Hypothalamus (tissue), 51 donors: ENCODE data around the gene TUBB6.

Source experiments
- DNase-seq, 51 donors: peaks; one replicate each; lab custom pipeline; 2025; lab: John Stamatoyannopoulos, UW

The TUBB6 gene

GRCh38 chr18:12313530-12314245 lies 5.6 kb downstream of the TUBB6 start:
- DNase-seq = no peak

GRCh38 chr18:12314591-12315305 lies 6.7 kb downstream of the TUBB6 start:
- no peak for DNase-seq

GRCh38 chr18:12315490-12315889 lies 7.4 kb downstream of the TUBB6 start:
- no peak for DNase-seq

GRCh38 chr18:12315911-12316310 lies 7.9 kb downstream of the TUBB6 start:
- no peak for DNase-seq

- no peak for DNase-seq
These were observed 9.8 kb downstream of the TUBB6 start for GRCh38 chr18:12317664-12318333.

- no peak for DNase-seq
These were observed 10.3 kb downstream of the TUBB6 start for GRCh38 chr18:12318334-12318697.

- DNase-seq = no peak
These were observed 10.8 kb downstream of the TUBB6 start for GRCh38 chr18:12318857-12319256.

- DNase-seq = no peak
These were observed 13.3 kb downstream of the TUBB6 start for GRCh38 chr18:12321333-12321732.

- no peak for DNase-seq
These were observed 17.1 kb downstream of the TUBB6 start for GRCh38 chr18:12324991-12325725.

- DNase-seq = no peak
These were observed 17.7 kb downstream of the TUBB6 start for GRCh38 chr18:12325726-12326245.

- DNase-seq = no peak
These were observed 18.8 kb downstream of the TUBB6 start for GRCh38 chr18:12326711-12327460.

- DNase-seq = peak in 25 of 51 donors; percentile 3 to 61 (median 31)
These were observed 19.6 kb downstream of the TUBB6 start for GRCh38 chr18:12327510-12328178.

GRCh38 chr18:12328179-12328823 lies 20.3 kb downstream of the TUBB6 start:
- DNase-seq = no peak

- no peak for DNase-seq
These were observed 21.2 kb downstream of the TUBB6 start for GRCh38 chr18:12329125-12329698.

GRCh38 chr18:12330766-12331165 lies 22.7 kb downstream of the TUBB6 start:
- DNase-seq = no peak

GRCh38 chr18:12333506-12334290 lies 25.7 kb downstream of the TUBB6 start:
- no peak for DNase-seq

GRCh38 chr18:12334366-12334808 lies 26.3 kb downstream of the TUBB6 start:
- DNase-seq = peak in 1 of 51 donors; percentile 6

- DNase-seq = no peak
These were observed 26.8 kb downstream of the TUBB6 start for GRCh38 chr18:12334863-12335262.
